HCT116 (cell line): ENCODE results near the gene MXRA5. TPM values are rescaled to one million over a fixed set of nuclear protein-coding genes. Genes with fewer than 3 reads are reported as not detected.

Experiments
- ATAC-seq: fragments of 200-7000 bp; cut with Tn5 transposase; 2 replicates; pipeline ENCODE4 v1.9.1; 2020; ENCODE audit warnings: mild to moderate bottlenecking, moderate library complexity
- BruUV-seq: library from RNA; stranded (reverse); fragments of 400-500 nt; replicated peaks from 2 replicates; lab custom pipeline; 2021; lab: Mats Ljungman, UMichigan
- CTCF ChIA-PET: fragments of 300-600 bp; sonication (Branson Sonifier 250); formaldehyde crosslinking; loops from one replicate; lab custom pipeline; 2021; ENCODE audit warnings: antibody characterized with exemption; lab: Charles Lee
- POLR2A ChIA-PET: fragments of 300-600, 350-600 bp; sonication (Branson Sonifier 250); formaldehyde crosslinking; loops from one replicate; lab custom pipeline; 2021; ENCODE audit warnings: antibody characterized with exemption; lab: Charles Lee
- RAD21 ChIA-PET, 2 experiments: fragments of 300-600 bp; sonication (Branson Sonifier 250); formaldehyde crosslinking; loops; one replicate each; lab custom pipeline; 2023; ENCODE audit warnings: low total read pairs in 2 of 2; ENCODE audit not compliant: uncharacterized antibody in 2 of 2, unreplicated experiment in 2 of 2, low non-redundant PET in 1 of 2; lab: Charles Lee
- DNase-seq: peaks from one replicate; pipeline ENCODE4 v3.0.0-alpha.2; 2010; ENCODE audit warnings: low read depth, low spot score
- H2AFZ ChIP-seq: fragments of 200-600 bp; shearing (Covaris generic), sonication (generic); 2 replicates; pipeline ENCODE4 v1.6.1; 2017; ENCODE audit warnings: low read depth, mixed run types, mixed read lengths, antibody characterized with exemption, low read length; ENCODE audit not compliant: poor library complexity, severe bottlenecking
- H3K27ac ChIP-seq: 2 replicates; pipeline ENCODE4 v1.5.1; 2012; ENCODE audit warnings: low read depth, low read length
- H3K27me3 ChIP-seq: fragments of 200-600 bp; sonication (generic); 2 replicates; pipeline ENCODE4 v1.6.1; 2016; ENCODE audit warnings: mixed run types, low read length, mixed read lengths; ENCODE audit not compliant: insufficient read depth
- H3K36me3 ChIP-seq, 2 experiments: fragments of 200-500 bp in 1 of 2; fragments of 200-600 bp in 1 of 2; sonication (Bioruptor generic) in 1 of 2; sonication (generic) in 1 of 2; 2 replicates each; pipeline versions ENCODE4 v1.5.1 to v1.6.1; 2014 to 2016; ENCODE audit warnings: low read length in 2 of 2, inconsistent platforms in 1 of 2, mixed read lengths in 1 of 2, mixed run types in 1 of 2; ENCODE audit not compliant: insufficient read depth in 2 of 2, control insufficient read depth in 1 of 2
- H3K4me1 ChIP-seq, 2 experiments: fragments of 200-600 bp in 1 of 2; sonication (generic) in 1 of 2; 2 replicates each; pipeline versions ENCODE4 v1.5.1 to v1.6.1; 2012 to 2017; ENCODE audit warnings: low read length in 2 of 2, inconsistent platforms in 1 of 2, mild to moderate bottlenecking in 1 of 2, mixed read lengths in 1 of 2, mixed run types in 1 of 2, moderate library complexity in 1 of 2; ENCODE audit not compliant: insufficient read depth in 2 of 2, control insufficient read depth in 1 of 2
- H3K4me2 ChIP-seq: fragments of 200-600 bp; sonication (generic); 2 replicates; pipeline ENCODE4 v1.6.1; 2017; ENCODE audit warnings: mixed run types, low read length, mixed read lengths
- H3K4me3 ChIP-seq, 2 experiments: fragments of 200-600 bp in 1 of 2; sonication (generic) in 1 of 2; replicated peaks in 1 of 2; 2 replicates each; pipeline ENCODE4 v1.5.1; 2011 to 2016; ENCODE audit warnings: low read length in 2 of 2, control low read depth in 1 of 2, low read depth in 1 of 2, mild to moderate bottlenecking in 1 of 2, mixed read lengths in 1 of 2, mixed run types in 1 of 2
- H3K79me2 ChIP-seq: fragments of 200-600 bp; sonication (generic); 2 replicates; pipeline ENCODE4 v1.6.1; 2017; ENCODE audit warnings: mild to moderate bottlenecking, mixed run types, low read length, moderate library complexity, mixed read lengths; ENCODE audit not compliant: insufficient read depth
- H3K9ac ChIP-seq: fragments of 200-600 bp; sonication (generic); 2 replicates; pipeline ENCODE4 v1.6.1; 2016; ENCODE audit warnings: low read length, mixed read lengths
- H3K9me2 ChIP-seq: fragments of 200-600 bp; sonication (generic), shearing (Covaris generic); 2 replicates; pipeline ENCODE4 v1.6.1; 2017; ENCODE audit warnings: mixed run types, mild to moderate bottlenecking, moderate library complexity; ENCODE audit not compliant: insufficient read depth
- H3K9me3 ChIP-seq, 2 experiments: fragments of 200-500 bp in 1 of 2; fragments of 200-600 bp in 1 of 2; sonication (Bioruptor generic) in 1 of 2; sonication (generic) in 1 of 2; 2 replicates each; pipeline ENCODE4 v1.6.1; 2014 to 2017; ENCODE audit warnings: low read length in 2 of 2, mixed read lengths in 2 of 2, inconsistent platforms in 1 of 2, low read depth in 1 of 2, mild to moderate bottlenecking in 1 of 2, mixed run types in 1 of 2, moderate library complexity in 1 of 2; ENCODE audit not compliant: control insufficient read depth in 1 of 2, insufficient read depth in 1 of 2
- H4K20me1 ChIP-seq: fragments of 200-600 bp; sonication (generic), shearing (Covaris generic); 2 replicates; pipeline ENCODE4 v1.6.1; 2017; ENCODE audit warnings: mixed run types, mild to moderate bottlenecking, moderate library complexity; ENCODE audit not compliant: insufficient read depth
- ATF3 ChIP-seq: IDR thresholded peaks from 2 replicates; pipeline ENCODE4 v1.6.1; 2012
- CEBPB ChIP-seq: IDR thresholded peaks from 2 replicates; pipeline ENCODE4 v1.6.1; 2012; ENCODE audit warnings: low read depth
- CTCF ChIP-seq, 3 experiments: fragments of 200-600 bp in 1 of 3; sonication (generic) in 1 of 3; IDR thresholded peaks in 2 of 3; conservative IDR thresholded peaks in 1 of 3; 2 replicates each; pipeline ENCODE4 v1.5.1; 2012 to 2017; ENCODE audit warnings: low read depth in 2 of 3, low read length in 2 of 3, antibody characterized with exemption in 1 of 3, borderline replicate concordance in 1 of 3, control low read depth in 1 of 3, mild to moderate bottlenecking in 1 of 3, mixed read lengths in 1 of 3, mixed run types in 1 of 3, moderate library complexity in 1 of 3; ENCODE audit not compliant: insufficient read depth in 1 of 3
- EGR1 ChIP-seq: IDR thresholded peaks from 2 replicates; pipeline ENCODE4 v1.6.1; 2012; ENCODE audit warnings: low read depth
- ELF1 ChIP-seq: IDR thresholded peaks from 2 replicates; pipeline ENCODE4 v1.6.1; 2012; ENCODE audit warnings: low read depth, borderline replicate concordance
- EZH2 ChIP-seq: fragments of 200-600 bp; sonication (generic); IDR thresholded peaks from 2 replicates; pipeline ENCODE4 v1.6.1; 2017; ENCODE audit warnings: antibody characterized with exemption, mixed run types
- EZH2phosphoT487 ChIP-seq: fragments of 200-600 bp; IDR thresholded peaks from 2 replicates; pipeline ENCODE4 v1.6.1; 2018; ENCODE audit warnings: antibody characterized with exemption, borderline replicate concordance
- FOSL1 ChIP-seq: IDR thresholded peaks from 2 replicates; pipeline ENCODE4 v1.6.1; 2012; ENCODE audit warnings: low read depth
- JUND ChIP-seq: IDR thresholded peaks from 2 replicates; pipeline ENCODE4 v1.6.1; 2012
- MAX ChIP-seq: IDR thresholded peaks from 2 replicates; pipeline ENCODE4 v1.6.1; 2012
- REST ChIP-seq: IDR thresholded peaks from 2 replicates; pipeline ENCODE4 v1.6.1; 2012; ENCODE audit warnings: low read depth
- SIN3A ChIP-seq: IDR thresholded peaks from 2 replicates; pipeline ENCODE4 v1.6.1; 2012; ENCODE audit warnings: low read depth
- SP1 ChIP-seq: IDR thresholded peaks from 2 replicates; pipeline ENCODE4 v1.6.1; 2012; ENCODE audit warnings: low read depth
- SRF ChIP-seq: IDR thresholded peaks from 2 replicates; pipeline ENCODE4 v1.6.1; 2012; ENCODE audit warnings: low read depth
- TCF7L2 ChIP-seq: IDR thresholded peaks from 2 replicates; pipeline ENCODE4 v1.7.0; 2011; ENCODE audit warnings: borderline replicate concordance, inconsistent platforms; ENCODE audit not compliant: insufficient read depth, insufficient read length; ENCODE audit errors: extremely low read depth
- YY1 ChIP-seq: IDR thresholded peaks from 2 replicates; pipeline ENCODE4 v1.6.1; 2011; ENCODE audit warnings: low read length, low read depth, moderate library complexity, mild to moderate bottlenecking; ENCODE audit not compliant: insufficient replicate concordance; ENCODE audit errors: extremely low read depth
- ZBTB33 ChIP-seq: IDR thresholded peaks from 2 replicates; pipeline ENCODE4 v1.6.1; 2011; ENCODE audit warnings: mild to moderate bottlenecking, low read length, moderate library complexity; ENCODE audit not compliant: insufficient replicate concordance; ENCODE audit errors: extremely low read depth
- ZFX ChIP-seq: fragments of 450-650 bp; IDR thresholded peaks from 2 replicates; pipeline ENCODE4 v1.6.1; 2017
- intact Hi-C: fragments of 100-400 bp; cut with micrococcal nuclease; formaldehyde crosslinking; loops from 2 replicates; pipeline ENCODE4 v1.10.0; 2022
- total RNA-seq: library from RNA; stranded (reverse); gene quantifications from one replicate; pipeline ENCODE4 v1.2.1, GENCODE V29; 2021; ENCODE audit not compliant: unreplicated experiment

Gene MXRA5
- total RNA-seq, 1 experiment from 2014 or later, result 0.02 TPM

GRCh38 chrX:3393581-3394111, 47.2 kb upstream of the MXRA5 start:
- Histone ChIP-seq H3K4me3 (no peak overlapping the region), H3K4me1 (no peaks in the 10 kb centered on the region), H2AFZ (no peak overlapping the region), H3K9ac (no peak overlapping the region), H4K20me1 (no peaks in the 10 kb centered on the region), H3K27ac (no peak overlapping the region), H3K9me3 (no peaks in the 10 kb centered on the region), H3K36me3 (no peaks in the 10 kb centered on the region), H3K27me3 (no peaks in the 10 kb centered on the region), H3K9me2 (no peaks in the 10 kb centered on the region), H3K4me2 (no peak overlapping the region), H3K79me2 (no peaks in the 10 kb centered on the region)
- BruUV-seq, result no TSS peak
- ChIA-PET RAD21 (no interaction called here), CTCF (no interaction called here), POLR2A (no interaction called here)
- no peak for TF ChIP-seq TCF7L2
- no peak for TF ChIP-seq SIN3A
- no peak for TF ChIP-seq YY1
- TF ChIP-seq ZFX, result no peak
- no peak for TF ChIP-seq SP1
- no peak for TF ChIP-seq EZH2
- no peak for TF ChIP-seq CEBPB
- TF ChIP-seq MAX, result no peak
- no peak for TF ChIP-seq EGR1
- TF ChIP-seq ELF1, result no peak
- TF ChIP-seq ATF3, result no peak
- TF ChIP-seq EZH2phosphoT487, result no peak
- TF ChIP-seq CTCF (IDR thresholded peaks at IDR 0.05 in 2 of 3, conservative IDR thresholded peaks at IDR 0.05 in 1 of 3; ENCODE audit: borderline replicate concordance in 1 of 3, insufficient read depth in 1 of 3, low read depth in 2 of 3, low read length in 2 of 3), result no peak
- TF ChIP-seq REST, result no peak
- TF ChIP-seq SRF, result no peak
- TF ChIP-seq ZBTB33, result no peak
- no peak for TF ChIP-seq FOSL1
- no peak for TF ChIP-seq JUND
- DNase-seq (no peak), ATAC-seq (no peak)
- intact Hi-C loops, result no loop called here
